Neural crest cell (in vitro differentiated cells): ENCODE data around the gene PCBP3. TPM values are rescaled to one million over a fixed set of nuclear protein-coding genes. Genes with fewer than 3 reads are reported as not detected.

Source experiments
- DNase-seq: peaks from one replicate; pipeline ENCODE4 v3.0.0; 2021; ENCODE audit warnings: low read depth, mixed read lengths, low spot score
- H3K27ac Mint-ChIP-seq: one replicate; pipeline ENCODE4 v1.8.0; 2021; ENCODE audit warnings: mild to moderate bottlenecking, mixed read lengths; ENCODE audit not compliant: unreplicated experiment
- H3K27me3 Mint-ChIP-seq: 2 replicates; pipeline ENCODE4 v1.8.0; 2021; ENCODE audit warnings: low read depth, mild to moderate bottlenecking, mixed read lengths
- H3K36me3 Mint-ChIP-seq: 2 replicates; pipeline ENCODE4 v1.8.0; 2021; ENCODE audit warnings: low read depth, mild to moderate bottlenecking, mixed read lengths
- H3K4me1 Mint-ChIP-seq: 2 replicates; pipeline ENCODE4 v1.8.0; 2021; ENCODE audit warnings: mixed read lengths
- H3K4me3 Mint-ChIP-seq: one replicate; pipeline ENCODE4 v1.8.0; 2021; ENCODE audit warnings: mild to moderate bottlenecking, mixed read lengths
- H3K9me3 Mint-ChIP-seq: 2 replicates; pipeline ENCODE4 v1.8.0; 2021; ENCODE audit warnings: mixed read lengths
- total RNA-seq: library from RNA; stranded (reverse); gene quantifications from 2 replicates; pipeline ENCODE4 v1.2.1, GENCODE V29; 2021
- TF ChIP-seq, protein P1 (sequence below): fragments of 200-600 bp; sonication (generic); conservative IDR thresholded peaks from 2 replicates; pipeline ENCODE4 v1.5.0; 2021; ENCODE audit warnings: antibody characterized with exemption, mild to moderate bottlenecking

Gene PCBP3
- total RNA-seq, 1 donor from 2014 or later = 5.1 TPM

DNA sequence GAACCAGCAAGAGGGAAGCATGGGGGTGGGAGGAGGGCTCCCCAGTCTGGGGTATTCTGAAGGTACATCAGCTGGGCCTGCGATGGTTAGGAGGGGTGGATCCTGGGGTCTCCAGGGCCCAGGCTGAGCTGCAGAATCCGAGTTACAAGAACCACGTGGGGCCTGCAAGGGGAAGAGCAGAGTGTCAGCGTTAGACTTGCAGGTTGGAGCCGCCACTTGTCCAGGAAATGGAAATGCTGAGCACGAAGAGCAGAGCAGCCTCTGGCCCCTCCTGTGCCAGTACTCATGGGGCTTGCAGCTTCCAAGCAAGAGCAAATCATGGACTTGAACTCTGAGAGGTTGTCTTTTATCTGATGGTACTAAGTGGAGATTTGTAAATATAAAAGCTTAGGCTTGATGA is 290.6 kb downstream of the PCBP3 start:
- H3K4me1 Mint-ChIP-seq = no peaks in the 10 kb centered on the region
- DNase-seq = no peak
- no peak overlapping the region for H3K27ac Mint-ChIP-seq
- TF ChIP-seq, protein P1, sequence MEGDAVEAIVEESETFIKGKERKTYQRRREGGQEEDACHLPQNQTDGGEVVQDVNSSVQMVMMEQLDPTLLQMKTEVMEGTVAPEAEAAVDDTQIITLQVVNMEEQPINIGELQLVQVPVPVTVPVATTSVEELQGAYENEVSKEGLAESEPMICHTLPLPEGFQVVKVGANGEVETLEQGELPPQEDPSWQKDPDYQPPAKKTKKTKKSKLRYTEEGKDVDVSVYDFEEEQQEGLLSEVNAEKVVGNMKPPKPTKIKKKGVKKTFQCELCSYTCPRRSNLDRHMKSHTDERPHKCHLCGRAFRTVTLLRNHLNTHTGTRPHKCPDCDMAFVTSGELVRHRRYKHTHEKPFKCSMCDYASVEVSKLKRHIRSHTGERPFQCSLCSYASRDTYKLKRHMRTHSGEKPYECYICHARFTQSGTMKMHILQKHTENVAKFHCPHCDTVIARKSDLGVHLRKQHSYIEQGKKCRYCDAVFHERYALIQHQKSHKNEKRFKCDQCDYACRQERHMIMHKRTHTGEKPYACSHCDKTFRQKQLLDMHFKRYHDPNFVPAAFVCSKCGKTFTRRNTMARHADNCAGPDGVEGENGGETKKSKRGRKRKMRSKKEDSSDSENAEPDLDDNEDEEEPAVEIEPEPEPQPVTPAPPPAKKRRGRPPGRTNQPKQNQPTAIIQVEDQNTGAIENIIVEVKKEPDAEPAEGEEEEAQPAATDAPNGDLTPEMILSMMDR = no peak
- no peaks in the 10 kb centered on the region for H3K9me3 Mint-ChIP-seq
- no peaks in the 10 kb centered on the region for H3K27me3 Mint-ChIP-seq
- no peak overlapping the region for H3K4me3 Mint-ChIP-seq
- H3K36me3 Mint-ChIP-seq = no peaks in the 10 kb centered on the region

DNA sequence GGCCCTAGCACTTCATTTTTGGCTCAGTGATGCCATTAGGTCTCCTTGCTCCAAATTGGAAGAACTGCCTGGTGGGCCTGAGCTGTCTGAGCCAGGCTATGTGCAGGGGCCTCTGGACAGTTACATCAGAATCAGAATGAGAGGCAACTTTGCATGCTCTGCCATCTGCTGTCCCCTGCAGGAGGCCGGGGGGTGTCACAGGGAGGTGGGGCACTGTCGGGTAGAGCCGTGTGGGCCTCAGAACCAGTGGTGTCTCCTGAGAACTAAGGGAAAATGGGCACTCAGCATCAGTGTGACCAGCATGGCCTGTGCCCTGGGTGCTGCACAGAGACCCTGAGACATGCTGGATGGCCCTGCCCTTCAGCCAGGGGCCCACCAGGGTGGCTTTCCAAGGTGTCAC is 291.0 kb downstream of the PCBP3 start:
- H3K4me3 Mint-ChIP-seq = no peak overlapping the region
- H3K36me3 Mint-ChIP-seq = no peaks in the 10 kb centered on the region
- H3K27me3 Mint-ChIP-seq = no peaks in the 10 kb centered on the region
- TF ChIP-seq, protein P1 = no peak
- no peak overlapping the region for H3K27ac Mint-ChIP-seq
- H3K4me1 Mint-ChIP-seq = no peaks in the 10 kb centered on the region
- DNase-seq = no peak
- H3K9me3 Mint-ChIP-seq = no peaks in the 10 kb centered on the region

DNA sequence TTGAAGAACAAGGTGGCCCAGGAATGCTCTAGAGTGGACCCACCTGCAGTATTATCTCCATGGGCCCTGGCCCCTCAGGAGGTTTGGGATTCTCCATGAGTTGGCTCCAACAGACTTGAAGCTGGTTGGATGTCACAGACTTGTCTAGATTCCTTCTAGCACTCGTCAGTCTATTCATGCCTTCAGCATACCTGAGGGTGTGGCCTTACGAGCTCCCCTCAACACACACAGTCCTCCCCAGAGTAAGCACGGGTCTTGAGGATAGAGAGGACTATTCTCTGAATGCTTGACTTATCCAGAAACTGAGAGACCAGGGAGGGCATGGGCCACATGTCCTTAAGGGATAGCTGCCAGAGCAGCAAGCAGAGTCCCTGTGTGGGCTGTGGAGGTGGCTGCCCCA is 292.1 kb downstream of the PCBP3 start:
- Mint-ChIP-seq H3K27ac (no peak overlapping the region), H3K4me3 (no peak overlapping the region), H3K27me3 (no peaks in the 10 kb centered on the region), H3K9me3 (no peaks in the 10 kb centered on the region), H3K36me3 (no peaks in the 10 kb centered on the region), H3K4me1 (no peaks in the 10 kb centered on the region)
- no peak for DNase-seq
- TF ChIP-seq, protein P1 = no peak

DNA sequence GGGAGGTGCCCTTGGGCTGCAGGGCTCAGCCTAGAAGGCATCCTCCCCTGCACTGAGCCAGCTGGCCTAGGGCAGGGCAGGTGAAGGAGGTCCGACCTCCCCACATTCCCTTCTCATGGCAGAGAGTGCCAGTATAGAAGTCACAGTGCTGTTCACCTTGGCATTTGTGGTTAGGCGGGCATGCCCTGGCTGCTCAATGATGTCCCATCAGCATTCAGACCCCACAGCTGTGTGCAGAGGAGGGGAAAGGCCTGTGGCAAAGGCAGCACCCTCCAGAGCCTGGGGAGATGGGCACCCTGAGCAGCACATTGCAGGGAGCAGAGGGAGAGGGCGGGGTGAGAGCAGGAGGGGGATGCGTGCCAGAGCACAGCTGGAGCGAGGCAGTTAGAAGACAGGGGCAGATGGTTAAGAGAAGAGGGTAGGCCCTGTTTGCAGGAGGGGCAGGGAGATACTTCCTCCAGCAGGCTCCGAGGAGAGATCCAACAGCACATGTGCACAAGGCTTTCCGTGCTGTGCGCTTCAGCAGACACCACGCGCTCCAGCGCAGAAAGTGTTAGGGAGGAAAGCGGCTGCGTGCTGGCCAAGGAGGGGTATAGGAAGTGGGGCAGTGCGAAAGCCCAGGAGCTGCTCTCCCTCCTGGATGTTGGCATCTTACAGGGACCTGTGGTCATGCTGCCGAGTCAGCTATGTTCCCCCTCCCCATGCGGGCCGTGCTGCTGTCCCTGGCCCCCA is 294.4 kb downstream of the PCBP3 start:
- Mint-ChIP-seq H3K27ac (no peak overlapping the region), H3K4me3 (no peak overlapping the region), H3K36me3 (no peaks in the 10 kb centered on the region), H3K9me3 (no peaks in the 10 kb centered on the region), H3K4me1 (no peaks in the 10 kb centered on the region), H3K27me3 (no peaks in the 10 kb centered on the region)
- TF ChIP-seq, protein P1 = no peak
- DNase-seq = no peak

DNA sequence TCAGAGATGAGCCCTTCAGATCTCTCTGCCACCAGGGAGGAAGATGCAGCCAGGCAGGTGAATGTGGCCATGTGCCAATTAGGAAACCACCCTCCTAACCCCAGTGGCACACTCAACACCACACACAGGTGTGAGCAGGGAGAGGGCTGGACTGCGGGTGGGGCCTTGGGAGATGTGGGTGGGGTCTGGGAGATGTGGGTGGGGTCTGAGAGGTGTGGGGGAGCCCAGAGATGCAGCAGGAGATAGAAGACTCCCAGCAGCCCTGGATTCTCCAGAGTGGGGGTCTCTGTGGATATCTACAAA is 294.9 kb downstream of the PCBP3 start:
- H3K27me3 Mint-ChIP-seq = no peaks in the 10 kb centered on the region
- H3K4me3 Mint-ChIP-seq = no peak overlapping the region
- no peak for DNase-seq

More for the DNA sequence above, 294.9 kb downstream of the PCBP3 start:
- Mint-ChIP-seq H3K27ac (no peak overlapping the region), H3K9me3 (no peaks in the 10 kb centered on the region), H3K4me1 (no peaks in the 10 kb centered on the region), H3K36me3 (no peaks in the 10 kb centered on the region)
- TF ChIP-seq, protein P1 = no peak
